Panc1 (cell line): ENCODE measurements around the gene RCSD1. TPM values are rescaled to one million over a fixed set of nuclear protein-coding genes. Genes with fewer than 3 reads are reported as not detected.

Experiments used
- ATAC-seq: fragments of 200-7000 bp; cut with Tn5 transposase; 2 replicates; pipeline ENCODE4 v1.9.1; 2020; ENCODE audit warnings: mild to moderate bottlenecking, moderate library complexity
- BruUV-seq: library from RNA; stranded (reverse); fragments of 400-500 nt; replicated peaks from 2 replicates; lab custom pipeline; 2021; lab: Mats Ljungman, UMichigan
- CTCF ChIA-PET: fragments of 300-600 bp; sonication (Branson Sonifier 250); formaldehyde crosslinking; loops from one replicate; lab custom pipeline; 2022; ENCODE audit warnings: antibody characterized with exemption; lab: Charles Lee
- POLR2A ChIA-PET: fragments of 300-600 bp; sonication (Branson Sonifier 250); formaldehyde crosslinking; loops from one replicate; lab custom pipeline; 2022; ENCODE audit warnings: antibody characterized with exemption; lab: Charles Lee
- DNase-seq: peaks from one replicate; pipeline ENCODE4 v3.0.0-alpha.2; 2010; ENCODE audit warnings: low read depth, low spot score
- H3K27ac ChIP-seq: 2 replicates; pipeline ENCODE4 v1.5.1; 2011; ENCODE audit warnings: mild to moderate bottlenecking, low read length, inconsistent platforms
- H3K27me3 ChIP-seq: fragments of 200-500 bp; sonication (Bioruptor generic); 2 replicates; pipeline ENCODE4 v1.6.0; 2014; ENCODE audit warnings: low read length, inconsistent platforms; ENCODE audit not compliant: control insufficient read depth, insufficient read depth
- H3K36me3 ChIP-seq: fragments of 200-500 bp; sonication (Bioruptor generic); 2 replicates; pipeline ENCODE4 v1.5.1; 2014; ENCODE audit warnings: inconsistent platforms, mild to moderate bottlenecking, low read length, moderate library complexity; ENCODE audit not compliant: control insufficient read depth, insufficient read depth
- H3K4me1 ChIP-seq: 2 replicates; pipeline ENCODE4 v1.5.1; 2011; ENCODE audit warnings: inconsistent platforms, mild to moderate bottlenecking, low read length, moderate library complexity; ENCODE audit not compliant: control insufficient read depth, insufficient read depth
- H3K4me3 ChIP-seq, 2 experiments: 2 replicates each; pipeline ENCODE4 v1.5.1; 2011 to 2012; ENCODE audit warnings: low read depth in 2 of 2, low read length in 2 of 2, mild to moderate bottlenecking in 2 of 2, inconsistent platforms in 1 of 2, moderate library complexity in 1 of 2
- H3K9me3 ChIP-seq: fragments of 200-500 bp; sonication (Bioruptor generic); 2 replicates; pipeline ENCODE4 v1.5.1; 2014; ENCODE audit warnings: low read depth, mild to moderate bottlenecking, inconsistent platforms, low read length, moderate library complexity; ENCODE audit not compliant: control insufficient read depth, insufficient read depth
- POLR2AphosphoS5 ChIP-seq: IDR thresholded peaks from 2 replicates; pipeline ENCODE4 v1.6.1; 2012; ENCODE audit warnings: mild to moderate bottlenecking, low read depth, low read length, moderate library complexity
- SIN3A ChIP-seq: IDR thresholded peaks from 2 replicates; pipeline ENCODE4 v1.6.1; 2012; ENCODE audit warnings: low read depth, mild to moderate bottlenecking, low read length, moderate library complexity, borderline replicate concordance; ENCODE audit not compliant: insufficient read depth
- TCF7L2 ChIP-seq: IDR thresholded peaks from 2 replicates; pipeline ENCODE4 v1.6.1; 2011; ENCODE audit warnings: mild to moderate bottlenecking, low read depth, low read length, inconsistent platforms
- in situ Hi-C: cut with HindIII; loops from 2 replicates; pipeline ENCODE4 v1.10.0; 2016; ENCODE audit warnings: low sequenced_read_pairs, low pct_unique_long_range_greater_than_20kb
- intact Hi-C: fragments of 100-400 bp; cut with micrococcal nuclease; formaldehyde crosslinking; loops from one replicate; pipeline ENCODE4 v1.10.0; 2022; ENCODE audit not compliant: unreplicated experiment
- total RNA-seq: library from RNA; stranded (reverse); gene quantifications from one replicate; pipeline ENCODE4 v1.2.1, GENCODE V29; 2021; ENCODE audit not compliant: unreplicated experiment
- TF ChIP-seq, protein P1 (sequence below), 2 experiments: IDR thresholded peaks; 2 replicates each; pipeline ENCODE4 v1.6.1; 2011 to 2012; ENCODE audit warnings: low read depth in 2 of 2, control low read depth in 1 of 2, low read length in 1 of 2, mild to moderate bottlenecking in 1 of 2, moderate library complexity in 1 of 2; ENCODE audit not compliant: insufficient read depth in 1 of 2
- TF ChIP-seq, protein P2 (sequence below): fragments of 450-650 bp; IDR thresholded peaks from 2 replicates; pipeline ENCODE4 v1.5.1; 2017; ENCODE audit warnings: mild to moderate bottlenecking

The RCSD1 gene
- total RNA-seq, 1 experiment from 2014 or later = 1.4 TPM

DNA sequence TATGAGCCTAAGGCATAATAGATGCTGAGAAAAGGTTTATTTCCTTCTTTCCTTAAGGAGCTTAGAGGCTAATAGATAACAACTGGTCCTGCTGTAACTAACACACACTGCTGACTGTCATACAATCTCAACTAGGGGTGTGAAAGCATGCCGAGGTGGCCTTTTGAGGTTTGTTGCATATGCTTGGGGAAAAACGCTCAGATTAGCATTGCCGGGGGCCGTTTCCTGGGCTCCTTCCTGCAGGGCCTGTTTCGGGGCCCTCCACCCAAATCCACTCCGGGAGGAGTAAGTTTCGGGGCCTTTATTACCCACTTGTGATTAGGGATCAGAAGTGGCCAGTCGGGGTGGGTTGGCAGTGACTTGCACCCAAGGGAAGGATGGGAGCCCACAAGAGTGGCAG lies 27.2 kb upstream of the RCSD1 start:
- no peaks in the 10 kb centered on the region for H3K36me3 ChIP-seq
- no peaks in the 10 kb centered on the region for H3K27me3 ChIP-seq
- in situ Hi-C loops (no loop called here), intact Hi-C loops (no loop called here)
- POLR2A ChIA-PET = no interaction called here
- TF ChIP-seq SIN3A (no peak), TCF7L2 (no peak), POLR2AphosphoS5 (no peak)
- TF ChIP-seq, protein P1, sequence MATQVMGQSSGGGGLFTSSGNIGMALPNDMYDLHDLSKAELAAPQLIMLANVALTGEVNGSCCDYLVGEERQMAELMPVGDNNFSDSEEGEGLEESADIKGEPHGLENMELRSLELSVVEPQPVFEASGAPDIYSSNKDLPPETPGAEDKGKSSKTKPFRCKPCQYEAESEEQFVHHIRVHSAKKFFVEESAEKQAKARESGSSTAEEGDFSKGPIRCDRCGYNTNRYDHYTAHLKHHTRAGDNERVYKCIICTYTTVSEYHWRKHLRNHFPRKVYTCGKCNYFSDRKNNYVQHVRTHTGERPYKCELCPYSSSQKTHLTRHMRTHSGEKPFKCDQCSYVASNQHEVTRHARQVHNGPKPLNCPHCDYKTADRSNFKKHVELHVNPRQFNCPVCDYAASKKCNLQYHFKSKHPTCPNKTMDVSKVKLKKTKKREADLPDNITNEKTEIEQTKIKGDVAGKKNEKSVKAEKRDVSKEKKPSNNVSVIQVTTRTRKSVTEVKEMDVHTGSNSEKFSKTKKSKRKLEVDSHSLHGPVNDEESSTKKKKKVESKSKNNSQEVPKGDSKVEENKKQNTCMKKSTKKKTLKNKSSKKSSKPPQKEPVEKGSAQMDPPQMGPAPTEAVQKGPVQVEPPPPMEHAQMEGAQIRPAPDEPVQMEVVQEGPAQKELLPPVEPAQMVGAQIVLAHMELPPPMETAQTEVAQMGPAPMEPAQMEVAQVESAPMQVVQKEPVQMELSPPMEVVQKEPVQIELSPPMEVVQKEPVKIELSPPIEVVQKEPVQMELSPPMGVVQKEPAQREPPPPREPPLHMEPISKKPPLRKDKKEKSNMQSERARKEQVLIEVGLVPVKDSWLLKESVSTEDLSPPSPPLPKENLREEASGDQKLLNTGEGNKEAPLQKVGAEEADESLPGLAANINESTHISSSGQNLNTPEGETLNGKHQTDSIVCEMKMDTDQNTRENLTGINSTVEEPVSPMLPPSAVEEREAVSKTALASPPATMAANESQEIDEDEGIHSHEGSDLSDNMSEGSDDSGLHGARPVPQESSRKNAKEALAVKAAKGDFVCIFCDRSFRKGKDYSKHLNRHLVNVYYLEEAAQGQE (IDR thresholded peaks at IDR 0.05; ENCODE audit: insufficient read depth in 1 of 2, low read depth in 2 of 2, low read length in 1 of 2) = no peak
- TF ChIP-seq, protein P2, sequence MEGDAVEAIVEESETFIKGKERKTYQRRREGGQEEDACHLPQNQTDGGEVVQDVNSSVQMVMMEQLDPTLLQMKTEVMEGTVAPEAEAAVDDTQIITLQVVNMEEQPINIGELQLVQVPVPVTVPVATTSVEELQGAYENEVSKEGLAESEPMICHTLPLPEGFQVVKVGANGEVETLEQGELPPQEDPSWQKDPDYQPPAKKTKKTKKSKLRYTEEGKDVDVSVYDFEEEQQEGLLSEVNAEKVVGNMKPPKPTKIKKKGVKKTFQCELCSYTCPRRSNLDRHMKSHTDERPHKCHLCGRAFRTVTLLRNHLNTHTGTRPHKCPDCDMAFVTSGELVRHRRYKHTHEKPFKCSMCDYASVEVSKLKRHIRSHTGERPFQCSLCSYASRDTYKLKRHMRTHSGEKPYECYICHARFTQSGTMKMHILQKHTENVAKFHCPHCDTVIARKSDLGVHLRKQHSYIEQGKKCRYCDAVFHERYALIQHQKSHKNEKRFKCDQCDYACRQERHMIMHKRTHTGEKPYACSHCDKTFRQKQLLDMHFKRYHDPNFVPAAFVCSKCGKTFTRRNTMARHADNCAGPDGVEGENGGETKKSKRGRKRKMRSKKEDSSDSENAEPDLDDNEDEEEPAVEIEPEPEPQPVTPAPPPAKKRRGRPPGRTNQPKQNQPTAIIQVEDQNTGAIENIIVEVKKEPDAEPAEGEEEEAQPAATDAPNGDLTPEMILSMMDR = no peak
- H3K9me3 ChIP-seq = no peaks in the 10 kb centered on the region
- ATAC-seq = no peak
- BruUV-seq = no TSS peak
- no peak overlapping the region for H3K27ac ChIP-seq
- H3K4me3 ChIP-seq = no peak overlapping the region
- peaks cover 7% of the 10 kb centered on the region; the same call in 1 of the 2 replicates for H3K4me1 ChIP-seq
- CTCF ChIA-PET = no interaction called here
- DNase-seq = no peak

DNA sequence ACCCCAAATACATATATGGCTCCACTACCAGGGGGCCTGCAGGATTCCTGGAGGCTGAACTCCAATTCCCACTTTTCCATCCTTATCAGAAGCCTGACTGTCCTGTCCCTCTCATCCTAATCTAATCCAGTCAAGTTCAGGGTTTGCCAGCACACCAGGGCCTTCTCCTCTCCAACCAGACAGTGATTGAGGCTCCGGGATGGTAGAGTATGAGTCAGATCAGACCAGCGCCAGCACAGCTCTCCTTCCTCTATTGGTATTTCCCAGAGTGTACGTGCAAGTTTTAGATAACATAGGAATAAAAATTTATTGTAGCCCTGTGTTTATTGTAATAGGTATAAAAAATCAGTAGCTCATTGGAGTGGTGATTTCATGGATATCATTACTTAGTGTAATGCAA lies 24.5 kb upstream of the RCSD1 start:
- intact Hi-C loops (no loop called here), in situ Hi-C loops (no loop called here)
- H3K4me3 ChIP-seq = no peak overlapping the region

More for the DNA sequence above, 24.5 kb upstream of the RCSD1 start:
- H3K36me3 ChIP-seq = no peaks in the 10 kb centered on the region
- no peak for ATAC-seq
- peaks cover 3% of the 10 kb centered on the region; the same call in 1 of the 2 replicates for H3K4me1 ChIP-seq
- TF ChIP-seq, protein P1 (IDR thresholded peaks at IDR 0.05; ENCODE audit: insufficient read depth in 1 of 2, low read depth in 2 of 2, low read length in 1 of 2) = no peak
- TF ChIP-seq POLR2AphosphoS5 (no peak), SIN3A (no peak)
- TF ChIP-seq, protein P2 = no peak
- ChIA-PET CTCF (no interaction called here), POLR2A (no interaction called here)
- DNase-seq = no peak
- BruUV-seq = no TSS peak
- H3K27ac ChIP-seq = no peak overlapping the region
- H3K9me3 ChIP-seq = no peaks in the 10 kb centered on the region
- no peaks in the 10 kb centered on the region for H3K27me3 ChIP-seq
